ENCODE data around the gene CRYL1.

- TF ChIP-seq POLR2A (IDR thresholded peaks at IDR 0.05; ENCODE audit: low read depth, low read length) (no peak), TAF1 (IDR thresholded peaks at IDR 0.05; ENCODE audit: low read depth, low read length) (no peak), POU2F2 (IDR thresholded peaks at IDR 0.05; ENCODE audit: low read depth, low read length) (no peak), POLR2AphosphoS5 (IDR thresholded peaks at IDR 0.05; ENCODE audit: low read depth, low read length) (no peak), PAX5 (IDR thresholded peaks at IDR 0.05; ENCODE audit: insufficient read depth, low read length, severe bottlenecking) (no peak), SPI1 (IDR thresholded peaks at IDR 0.05; ENCODE audit: low read depth, low read length) (no peak)
Observed at GRCh38 chr13:20442375-20442774, 83.3 kb downstream of the CRYL1 start.
